Activated effector memory CD4-positive, alpha-beta T cell treated with Interleukin-2 at 50 U/mL for 16 hours (primary cell): ENCODE data around the gene DNAH7.
"Not testable (repeated sequence)": the region's sequence is repeated elsewhere in the genome, so short reads cannot be mapped to it uniquely, and the experiment has no call there.

Experiments
- DNase-seq: peaks from one replicate; pipeline ENCODE4 v3.0.0-alpha.2; 2020

The DNAH7 gene

DNA sequence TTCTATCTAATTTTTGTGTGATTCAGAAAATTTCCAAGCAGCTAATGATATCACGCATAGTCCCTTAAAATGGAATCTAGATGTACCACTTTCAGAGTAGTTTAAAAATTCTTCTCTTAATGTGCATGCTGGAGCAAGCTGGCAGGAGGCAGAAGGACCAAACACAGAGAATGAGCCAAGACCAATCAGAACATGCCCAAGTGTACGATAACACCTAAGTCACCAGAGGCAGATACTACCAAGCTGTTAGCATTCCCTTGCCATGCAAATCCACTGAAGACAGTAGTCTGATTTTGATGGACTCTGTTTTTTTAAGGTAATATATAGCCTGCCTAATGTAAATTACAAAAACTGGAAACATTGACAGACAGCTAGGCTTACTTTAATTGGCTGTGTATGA lies 109.3 kb downstream of the DNAH7 start:
- DNase-seq, result no peak

DNA sequence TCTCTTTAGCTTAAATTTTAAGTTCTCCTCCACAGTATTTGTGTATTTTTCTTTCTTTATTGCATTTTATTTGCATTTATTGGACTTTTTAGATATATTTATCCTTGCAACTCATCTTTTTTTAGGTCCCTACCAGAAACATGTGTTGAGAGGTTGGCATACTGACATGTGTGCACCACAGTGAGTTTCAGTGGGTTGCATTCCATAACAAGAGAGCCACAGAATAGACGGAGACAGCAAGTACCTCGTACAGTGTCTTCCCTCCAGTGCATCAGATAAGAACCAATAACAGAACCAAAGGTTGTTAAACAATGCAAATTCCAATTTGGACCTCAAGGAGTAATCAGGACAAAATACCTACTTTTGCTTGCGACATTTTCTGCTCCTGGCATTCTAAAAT lies 111.9 kb downstream of the DNAH7 start:
- DNase-seq, result no peak

DNA sequence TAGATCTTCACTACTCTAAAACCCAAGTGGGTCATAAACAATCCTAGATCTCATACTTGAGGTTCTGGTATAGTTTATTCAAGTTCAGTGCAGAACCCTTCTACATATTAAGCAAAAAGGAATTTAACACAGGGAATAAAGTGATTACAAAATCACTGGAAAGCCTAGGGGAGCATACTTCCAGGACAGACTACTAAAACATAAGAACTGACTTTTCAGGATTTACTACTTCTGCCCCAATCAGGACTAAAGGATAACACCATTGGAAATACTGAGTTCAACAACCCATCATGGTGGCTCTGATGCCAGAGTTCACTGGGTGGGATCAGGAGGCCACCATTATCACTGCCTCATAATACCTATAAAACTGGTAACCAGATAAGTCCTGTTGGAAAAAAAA lies 123.6 kb downstream of the DNAH7 start:
- no peak for DNase-seq

DNA sequence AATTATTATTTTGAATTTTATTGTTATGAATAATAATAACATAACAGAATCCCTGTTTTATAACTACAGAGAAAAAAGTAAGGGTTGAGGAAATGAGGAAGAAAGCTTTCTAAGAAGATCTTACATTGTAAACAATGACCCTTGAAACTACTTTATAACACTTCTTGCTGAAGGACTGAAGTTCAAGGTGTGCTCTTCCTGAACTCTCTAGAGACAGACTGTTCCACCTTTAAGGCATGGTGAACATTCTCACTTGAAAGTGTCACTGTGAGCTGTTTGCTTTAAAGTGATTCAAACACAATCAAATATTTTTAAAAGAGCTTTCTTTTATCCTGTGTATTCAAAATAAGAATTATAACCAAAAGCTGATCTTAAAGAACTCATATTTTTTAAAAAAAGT lies 131.5 kb downstream of the DNAH7 start:
- DNase-seq, result no peak

DNA sequence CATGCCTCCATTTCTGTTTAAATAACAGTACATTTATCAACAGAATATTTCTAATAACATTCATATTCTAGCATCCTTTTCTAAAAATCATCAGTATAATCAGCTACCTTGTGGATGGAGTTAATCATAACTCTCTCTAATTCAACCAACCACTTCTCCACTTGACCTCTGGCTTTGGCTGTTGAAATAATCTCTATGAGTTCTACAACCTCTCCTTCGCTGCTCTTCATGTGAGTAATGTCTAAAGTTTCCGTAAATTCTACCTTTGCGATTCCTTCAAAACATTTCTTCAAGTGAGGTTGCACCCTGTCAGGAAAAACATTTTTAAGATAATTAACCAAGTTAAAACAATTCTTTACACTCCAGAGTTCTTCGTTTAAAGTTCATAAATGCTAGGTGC lies 134.2 kb downstream of the DNAH7 start:
- no peak for DNase-seq

DNA sequence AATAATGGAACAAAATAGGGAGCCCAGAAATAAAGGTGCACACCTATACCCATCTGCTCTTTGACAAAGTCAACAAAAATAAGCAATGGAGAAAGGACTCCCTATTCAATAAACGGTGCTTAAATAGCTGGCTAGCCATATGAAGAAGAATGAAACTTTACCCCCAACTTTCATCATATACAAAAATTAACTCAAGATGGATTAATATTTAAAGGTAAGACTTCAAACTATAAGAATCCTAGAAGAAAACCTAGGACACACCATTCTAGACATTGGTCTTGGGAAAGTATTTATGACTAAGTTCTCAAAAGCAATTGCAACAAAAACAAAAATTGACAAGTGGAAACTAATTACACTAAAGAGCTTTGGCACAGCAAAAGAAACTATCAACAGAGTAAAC lies 139.1 kb downstream of the DNAH7 start:
- no peak for DNase-seq

DNA sequence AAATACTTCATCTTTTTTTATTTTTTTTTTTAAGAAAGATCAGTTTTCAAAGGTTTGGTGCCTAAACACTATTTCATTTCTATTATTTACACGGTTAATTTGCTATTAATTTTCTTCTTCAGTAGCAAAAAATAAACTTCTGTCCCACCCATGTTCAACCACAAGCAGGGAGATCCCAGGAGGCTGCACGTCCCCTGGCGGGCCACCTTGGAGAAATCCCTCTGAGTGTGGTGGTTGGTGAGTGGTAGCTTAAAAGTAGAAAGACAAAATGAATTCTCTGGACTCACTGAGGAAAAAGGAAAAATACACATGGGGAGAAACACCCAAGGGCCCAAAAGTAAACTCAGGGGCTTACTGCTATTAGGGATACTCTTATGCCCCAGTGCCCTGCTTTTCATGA lies 143.5 kb downstream of the DNAH7 start:
- no peak for DNase-seq

DNA sequence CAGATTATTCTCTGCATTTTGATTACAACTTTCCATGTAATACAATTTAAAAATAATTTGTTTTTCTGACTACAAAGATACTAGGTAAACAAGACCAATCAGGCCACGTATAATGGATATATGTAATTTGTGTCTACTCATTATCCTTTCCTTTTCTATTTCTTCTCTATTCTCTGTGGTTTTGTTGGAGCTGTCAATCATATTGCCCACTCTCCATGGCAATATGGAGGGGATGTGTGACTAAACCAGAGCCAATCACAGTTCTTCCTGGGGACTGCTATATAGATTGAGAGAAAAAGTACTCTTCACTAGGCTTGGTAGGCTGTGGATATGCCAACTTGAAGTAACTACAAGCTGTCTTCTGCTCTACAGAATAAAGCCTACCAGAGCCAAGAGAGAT lies 144.7 kb downstream of the DNAH7 start:
- DNase-seq, result no peak

DNA sequence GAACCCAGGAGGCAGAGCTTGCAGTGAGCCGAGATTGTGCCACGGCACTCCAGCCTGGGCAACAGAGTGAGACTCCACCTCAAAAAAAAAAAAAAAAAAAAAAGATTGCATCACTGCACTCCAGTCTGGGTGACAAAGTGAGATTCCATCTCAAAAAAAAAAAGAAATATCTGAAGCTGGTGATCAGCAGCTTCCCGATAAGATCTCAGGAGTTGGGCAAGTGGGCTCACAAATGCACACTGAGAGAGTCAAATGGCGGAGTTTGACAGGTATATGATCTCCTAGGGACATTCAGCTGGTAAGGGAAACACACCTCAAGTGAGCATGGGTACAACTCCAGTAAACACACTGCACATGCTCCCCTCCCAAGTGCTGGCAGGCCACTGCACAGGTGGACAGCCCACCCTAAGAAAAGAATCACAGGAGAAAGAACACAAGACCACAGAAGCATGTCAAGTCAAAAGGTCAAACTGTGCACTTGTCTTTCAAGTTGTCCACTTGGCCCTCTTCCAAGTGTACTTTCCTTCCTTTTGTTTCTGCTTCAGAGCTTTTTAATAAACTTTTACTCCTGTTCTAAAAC lies 151.5 kb downstream of the DNAH7 start:
- not testable (repeated sequence) for DNase-seq

DNA sequence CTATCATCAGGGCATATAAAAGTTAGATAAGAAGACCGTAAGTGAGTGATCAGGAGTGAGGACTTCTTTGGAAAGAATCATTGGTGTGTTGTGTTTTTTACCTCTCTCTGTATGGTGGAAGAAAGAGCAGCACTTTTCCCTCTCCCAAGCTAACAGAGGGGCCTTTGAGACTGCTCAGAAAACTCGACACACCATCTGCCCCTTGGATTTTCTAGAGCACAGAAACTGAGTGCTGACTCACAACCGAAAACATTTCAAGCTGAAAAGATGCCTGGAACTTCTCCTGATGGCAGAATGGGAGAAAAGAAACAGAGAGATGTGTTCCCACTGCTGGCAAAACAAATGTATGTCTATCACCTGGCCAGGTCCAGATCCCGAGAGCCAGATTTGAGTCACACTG lies 156.6 kb downstream of the DNAH7 start:
- DNase-seq, result no peak

DNA sequence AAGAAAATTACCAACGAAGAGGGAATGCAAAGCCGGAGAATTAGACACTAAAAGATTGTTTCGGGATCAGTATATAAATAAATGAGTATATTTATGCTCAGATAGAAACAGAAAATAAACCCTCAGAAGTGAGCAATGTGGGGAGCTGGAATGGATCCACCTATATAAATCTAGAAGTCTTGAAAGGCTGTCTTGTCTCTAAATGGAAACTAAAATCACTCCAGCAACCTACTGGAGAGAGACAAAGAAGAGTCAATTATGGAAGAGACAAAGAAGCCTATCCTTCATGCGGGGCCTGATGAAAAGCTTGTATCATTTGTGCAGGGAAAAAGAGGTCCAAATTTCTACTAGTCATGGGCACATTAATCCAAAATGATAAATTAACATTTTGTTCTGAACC lies 158.1 kb downstream of the DNAH7 start:
- no peak for DNase-seq

DNA sequence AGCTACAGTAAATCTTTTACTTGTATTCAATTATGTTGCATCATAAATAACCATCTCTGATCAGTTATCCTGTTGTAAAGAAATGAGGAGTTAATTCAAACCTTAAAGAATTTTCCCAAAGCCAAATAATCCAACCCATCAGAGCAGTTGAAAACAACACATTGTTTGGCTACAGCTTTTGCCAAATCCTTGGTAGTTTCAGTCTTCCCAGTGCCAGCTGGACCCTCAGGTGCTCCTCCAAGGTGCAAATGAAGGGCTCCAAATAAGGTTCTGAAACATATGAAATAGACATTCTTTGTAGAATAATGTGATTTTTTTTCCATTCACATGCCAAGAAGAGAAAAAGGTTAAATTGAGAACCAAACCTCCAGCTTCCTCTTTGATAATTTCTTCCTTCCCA lies 158.7 kb downstream of the DNAH7 start:
- DNase-seq, result no peak

DNA sequence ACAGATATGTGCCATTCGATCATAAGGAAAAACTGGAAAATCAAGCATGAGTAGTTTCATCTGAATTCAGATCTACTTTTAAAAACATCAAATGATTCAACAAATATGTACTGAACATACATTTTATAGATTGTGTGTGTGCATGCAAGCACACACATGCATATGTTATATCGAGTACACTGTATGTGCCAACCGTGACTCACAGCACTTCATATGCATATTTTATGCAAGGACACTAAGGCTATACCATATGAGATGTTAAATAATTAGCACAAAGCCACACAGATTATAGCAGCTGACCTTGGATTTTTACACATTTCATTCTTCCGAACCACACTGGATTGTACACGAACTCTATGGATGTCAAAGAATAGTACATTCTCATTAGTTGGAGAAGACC lies 161.2 kb downstream of the DNAH7 start:
- DNase-seq, result no peak

DNA sequence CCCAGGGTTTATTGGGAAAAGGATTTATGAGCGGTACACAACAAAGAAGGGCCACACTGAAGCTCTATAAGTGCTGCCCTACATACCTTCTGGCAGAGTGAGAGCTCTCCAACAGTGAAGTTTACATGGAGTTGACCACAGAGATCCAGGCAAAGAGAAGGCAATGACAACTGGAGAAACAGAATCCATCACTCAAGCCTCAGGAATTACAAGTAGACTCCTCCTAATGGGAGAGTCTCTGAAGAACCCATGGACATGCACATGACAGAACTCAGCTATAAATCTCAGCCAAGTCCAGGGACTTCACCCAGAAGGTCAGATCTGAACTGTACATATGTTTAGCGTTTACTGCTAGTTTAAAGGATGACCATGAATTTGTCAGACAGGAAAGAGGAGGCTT lies 164.7 kb downstream of the DNAH7 start:
- DNase-seq, result no peak

DNA sequence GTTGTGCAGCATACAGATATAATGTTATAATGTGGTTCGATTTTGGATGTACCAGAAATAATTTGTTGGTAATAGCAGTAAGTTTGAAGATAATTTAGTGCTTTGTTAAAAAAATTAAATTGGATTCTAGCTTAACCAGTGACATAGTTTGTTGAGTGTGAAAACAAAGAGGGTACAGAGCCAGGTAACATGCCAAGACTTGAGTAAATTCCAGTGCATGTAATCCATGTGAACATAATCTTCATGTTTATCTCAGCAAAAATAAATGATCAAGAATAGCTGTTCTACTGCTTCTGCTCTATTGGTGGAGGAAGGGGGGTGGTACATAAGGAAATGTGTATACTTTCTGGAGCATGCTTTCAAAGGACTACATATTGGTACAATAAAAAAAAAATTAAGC lies 165.8 kb downstream of the DNAH7 start:
- no peak for DNase-seq

DNA sequence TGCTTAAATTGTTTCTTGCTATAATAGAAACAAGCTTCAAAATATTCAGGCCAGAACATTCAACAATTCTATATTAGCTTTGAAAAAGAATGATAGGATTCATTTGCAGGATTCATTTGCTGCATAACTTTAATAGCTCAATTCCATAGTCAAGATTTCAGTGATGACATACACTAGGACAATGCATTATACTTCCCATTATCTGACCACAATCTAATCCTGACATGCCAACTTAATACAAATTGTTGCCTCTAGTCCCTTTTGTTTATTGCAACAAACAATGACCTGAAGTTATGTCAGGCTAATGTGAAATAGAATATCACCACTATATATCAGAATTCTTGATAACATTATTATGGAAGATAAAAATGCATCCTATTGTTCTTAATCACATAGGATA lies 169.4 kb downstream of the DNAH7 start:
- no peak for DNase-seq

DNA sequence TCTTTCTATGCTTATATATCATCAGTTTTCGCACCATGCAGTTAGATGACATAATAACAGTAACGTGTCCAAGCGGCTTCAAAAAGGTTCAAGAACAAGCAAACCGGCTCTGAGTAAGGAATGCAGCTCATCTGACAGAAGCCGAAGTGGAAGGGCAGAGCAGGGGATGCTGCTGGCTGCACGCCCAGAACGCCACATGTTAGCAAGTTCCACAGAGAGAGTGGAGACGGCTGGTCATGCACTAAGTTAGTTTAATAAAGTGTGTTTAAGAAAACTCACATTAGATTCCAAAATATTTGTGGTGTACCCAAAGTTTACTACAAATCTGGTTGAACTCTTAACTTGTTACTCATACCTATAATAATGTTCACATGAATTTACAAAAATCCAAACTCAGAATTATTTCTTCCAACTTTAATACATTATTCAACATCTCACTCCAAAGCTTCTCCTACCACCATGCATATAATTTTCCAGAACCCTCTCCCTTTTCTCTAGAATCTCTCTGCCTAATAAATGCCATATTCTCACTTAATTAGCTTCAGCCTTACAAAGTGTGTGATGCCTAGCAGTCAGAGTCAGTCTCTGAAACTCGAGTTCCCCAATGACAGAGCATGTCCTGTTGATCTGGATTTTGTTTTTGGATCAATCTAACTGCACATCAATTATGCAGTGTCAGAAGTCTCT lies 170.0 kb downstream of the DNAH7 start:
- DNase-seq, result no peak

DNA sequence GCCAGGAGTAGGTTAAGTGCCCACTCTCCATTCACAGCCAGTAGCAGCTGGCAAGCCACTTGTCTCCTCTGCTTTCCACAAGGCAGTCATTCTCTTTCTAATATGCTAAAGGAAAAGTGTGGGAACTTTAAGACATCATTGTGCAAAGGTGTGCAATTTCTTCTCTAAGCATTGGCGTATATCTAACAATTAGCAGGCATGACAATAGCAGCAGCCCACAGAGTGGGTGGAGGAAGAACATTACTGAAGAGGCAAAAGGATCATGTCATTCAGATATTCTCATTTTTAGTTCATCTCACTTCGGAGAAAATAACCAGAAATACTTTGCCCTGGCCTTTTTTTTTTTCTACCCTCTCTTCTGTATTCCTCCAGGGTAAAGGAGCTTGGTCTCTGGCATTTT lies 177.6 kb downstream of the DNAH7 start:
- DNase-seq, result no peak

DNA sequence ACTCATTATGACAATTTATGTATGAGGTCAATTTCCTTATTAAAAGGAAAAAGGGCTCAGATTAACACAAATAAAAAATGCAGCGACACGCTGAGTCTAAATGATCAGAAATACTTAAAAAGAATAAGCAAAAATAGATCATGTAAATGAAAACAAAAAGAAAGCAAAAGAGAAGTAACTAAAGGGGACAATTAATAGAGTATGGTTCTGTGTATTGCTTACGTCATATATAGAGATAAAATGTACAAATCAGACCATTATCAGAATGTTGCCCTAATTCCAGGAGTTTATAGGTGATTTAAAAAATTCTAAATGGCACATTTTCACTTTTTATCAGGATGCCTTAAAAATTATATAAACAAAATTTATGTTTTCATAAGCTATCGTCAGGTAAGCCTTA lies 189.5 kb downstream of the DNAH7 start:
- no peak for DNase-seq

DNA sequence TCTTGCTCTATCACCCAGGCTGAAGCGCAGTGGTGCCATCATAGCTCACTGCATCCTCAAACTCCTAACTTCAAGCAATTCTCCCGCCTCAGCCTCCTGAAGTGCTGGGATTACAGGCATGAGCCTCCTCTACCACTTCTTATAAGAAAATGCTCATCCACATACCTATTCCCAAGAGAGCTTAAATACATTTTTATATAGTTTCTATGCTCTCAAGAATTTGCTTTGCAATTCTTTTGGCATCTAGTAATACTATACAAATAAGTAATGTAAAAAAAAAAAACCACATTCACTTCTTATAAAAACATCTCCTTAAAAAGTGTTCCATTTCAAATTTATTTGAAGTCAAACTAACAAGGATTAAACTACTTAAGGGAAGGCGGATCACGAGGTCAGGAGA lies 197.3 kb downstream of the DNAH7 start:
- no peak for DNase-seq

DNA sequence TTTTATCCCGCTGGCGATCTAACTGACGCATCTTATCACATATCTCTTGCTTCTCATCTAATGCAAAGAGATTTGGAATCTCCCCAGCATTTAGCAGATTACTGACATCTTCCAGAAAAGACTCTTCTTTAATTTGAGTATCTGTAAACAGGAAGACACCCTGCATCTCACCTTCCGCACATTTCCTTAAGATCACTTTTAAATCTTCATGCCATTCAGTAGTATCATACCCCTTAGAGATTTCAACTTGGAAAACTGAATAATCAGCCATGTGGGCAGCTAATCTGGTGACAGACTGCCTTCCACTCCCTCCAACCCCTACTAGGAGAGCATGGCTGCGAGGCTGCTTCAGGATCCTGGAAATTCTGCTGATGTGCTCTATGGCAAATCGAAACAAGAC lies 204.3 kb downstream of the DNAH7 start:
- DNase-seq, result no peak

DNA sequence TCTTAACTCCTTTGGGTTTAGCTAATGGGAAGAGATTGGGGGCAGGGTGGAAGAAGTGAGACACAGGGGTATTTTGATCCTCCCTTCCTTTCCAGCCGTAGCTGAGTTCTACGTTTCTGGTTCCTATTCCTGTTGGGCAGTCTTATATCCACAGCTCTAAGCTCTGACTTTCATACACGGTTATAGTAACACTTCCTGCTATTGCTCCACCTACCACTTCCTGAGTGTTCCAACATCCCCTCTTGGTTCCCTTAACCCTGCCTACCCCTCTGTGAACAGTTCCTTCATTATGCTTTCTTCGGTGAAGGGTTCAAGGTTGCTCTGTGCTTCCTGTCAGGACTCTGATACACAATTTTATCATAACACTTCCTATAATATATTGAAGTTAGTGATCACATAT lies 205.1 kb downstream of the DNAH7 start:
- DNase-seq, result no peak

DNA sequence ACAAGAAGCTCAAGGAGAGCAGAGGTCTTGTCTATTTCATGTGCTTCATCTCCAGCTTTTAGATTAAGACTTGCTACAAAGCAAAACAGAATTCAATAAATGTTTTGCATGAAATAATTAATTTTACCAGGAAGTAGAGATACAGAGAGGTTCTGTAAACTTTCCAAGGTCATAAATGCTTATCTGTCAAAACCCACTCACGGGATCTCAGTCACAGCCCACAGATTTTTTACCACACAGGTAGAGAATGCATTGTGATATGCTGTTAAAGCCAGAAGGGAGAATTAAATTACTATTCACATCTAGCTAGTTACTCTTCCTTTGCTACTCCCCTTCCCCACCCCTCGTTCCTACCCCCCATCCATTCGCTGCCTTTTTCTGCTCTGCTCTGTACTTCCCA lies 205.5 kb downstream of the DNAH7 start:
- DNase-seq, result no peak

DNA sequence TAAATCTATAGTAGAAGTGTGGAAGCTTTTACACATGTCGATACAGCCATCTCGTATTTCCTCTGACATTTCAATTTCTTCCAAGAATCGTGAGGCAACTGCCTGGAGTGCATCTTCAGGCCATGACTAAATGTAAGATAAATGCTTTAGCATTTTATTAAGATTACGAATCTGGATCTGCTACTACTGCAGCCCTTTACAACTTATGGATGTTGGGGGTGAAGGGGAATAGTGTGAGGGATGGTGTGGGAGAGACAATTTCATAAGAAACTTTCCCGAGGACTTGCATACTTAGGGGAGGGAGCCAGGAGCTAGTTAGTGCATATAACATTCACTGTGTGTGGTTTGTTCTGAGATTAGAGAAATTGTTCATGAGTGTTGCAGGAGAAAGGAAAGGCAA lies 206.8 kb downstream of the DNAH7 start:
- no peak for DNase-seq

DNA sequence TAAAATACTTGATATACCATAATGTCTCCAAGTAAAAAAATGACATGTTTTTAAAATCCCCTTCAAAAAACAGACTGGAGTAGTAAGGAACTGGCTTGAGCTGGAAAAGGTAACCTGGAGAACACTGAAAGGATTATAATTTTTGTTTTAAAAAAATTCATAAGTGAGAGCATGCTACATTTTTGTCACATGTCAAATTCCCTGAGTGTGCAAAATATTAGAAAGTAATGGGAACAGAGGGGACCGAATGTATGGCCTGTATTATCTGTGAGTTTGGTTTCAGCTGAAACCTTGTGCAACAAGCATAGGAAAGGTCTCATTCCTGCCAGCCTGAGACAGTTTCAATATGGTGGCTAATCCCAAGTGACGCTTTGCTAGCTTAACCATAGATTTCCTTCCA lies 209.1 kb downstream of the DNAH7 start:
- DNase-seq, result no peak
